NCI-H187 treated with DMSO at 0.1 percent for 48 hours (cell line): ENCODE results near the gene ATP6V0D1.

Experiments used
- DNase-seq: peaks from one replicate; lab custom pipeline; 2025; lab: John Stamatoyannopoulos, UW

The ATP6V0D1 gene

GRCh38 chr16:67407176-67407787 is 73.7 kb downstream of the ATP6V0D1 start:
- no peak for DNase-seq

- no peak for DNase-seq
These were observed 74.6 kb downstream of the ATP6V0D1 start for GRCh38 chr16:67406111-67406971.

- DNase-seq: no peak
These were observed 75.6 kb downstream of the ATP6V0D1 start for GRCh38 chr16:67405336-67405735.

GRCh38 chr16:67404740-67405226 is 76.2 kb downstream of the ATP6V0D1 start:
- DNase-seq: no peak

GRCh38 chr16:67403976-67404555 is 76.9 kb downstream of the ATP6V0D1 start:
- no peak for DNase-seq

- DNase-seq: no peak
These were observed 80.1 kb downstream of the ATP6V0D1 start for GRCh38 chr16:67400901-67401300.

- no peak for DNase-seq
These were observed 80.9 kb downstream of the ATP6V0D1 start for GRCh38 chr16:67399749-67400704.

- no peak for DNase-seq
These were observed 81.7 kb downstream of the ATP6V0D1 start for GRCh38 chr16:67399218-67399733.

GRCh38 chr16:67398546-67399217 is 82.3 kb downstream of the ATP6V0D1 start:
- DNase-seq: no peak

- DNase-seq: no peak
These were observed 83.0 kb downstream of the ATP6V0D1 start for GRCh38 chr16:67397812-67398545.

- no peak for DNase-seq
These were observed 83.7 kb downstream of the ATP6V0D1 start for GRCh38 chr16:67397036-67397801.

- DNase-seq: peak; percentile 58
These were observed 84.6 kb downstream of the ATP6V0D1 start for GRCh38 chr16:67396159-67397035.

GRCh38 chr16:67395458-67396158 is 85.3 kb downstream of the ATP6V0D1 start:
- peak; percentile 56 for DNase-seq

GRCh38 chr16:67395105-67395457 is 85.9 kb downstream of the ATP6V0D1 start:
- DNase-seq: no peak

GRCh38 chr16:67394155-67395104 is 86.5 kb downstream of the ATP6V0D1 start:
- no peak for DNase-seq

- no peak for DNase-seq
These were observed 87.2 kb downstream of the ATP6V0D1 start for GRCh38 chr16:67393788-67394154.
